IPS-NIHi7 (cell line): ENCODE results near the gene SPANXB1.
"Not testable (repeated sequence)": the region's sequence is repeated elsewhere in the genome, so short reads cannot be mapped to it uniquely, and the experiment has no call there.

ENCODE experiments used
- DNase-seq: peaks from one replicate; pipeline ENCODE4 v3.0.0; 2012; ENCODE audit warnings: mixed read lengths; ENCODE audit errors: extremely low spot score

Gene SPANXB1

GRCh38 chrX:141002568-141002967 lies at the start of gene SPANXB1:
SPANXB1 (plus strand) TSS chrX:141002594; CDS start chrX:141002694, 100 bp downstream.
- DNase-seq: peak; percentile 21

GRCh38 chrX:140967036-140967435 lies 35.4 kb upstream of the SPANXB1 start:
- no peak for DNase-seq

DNA sequence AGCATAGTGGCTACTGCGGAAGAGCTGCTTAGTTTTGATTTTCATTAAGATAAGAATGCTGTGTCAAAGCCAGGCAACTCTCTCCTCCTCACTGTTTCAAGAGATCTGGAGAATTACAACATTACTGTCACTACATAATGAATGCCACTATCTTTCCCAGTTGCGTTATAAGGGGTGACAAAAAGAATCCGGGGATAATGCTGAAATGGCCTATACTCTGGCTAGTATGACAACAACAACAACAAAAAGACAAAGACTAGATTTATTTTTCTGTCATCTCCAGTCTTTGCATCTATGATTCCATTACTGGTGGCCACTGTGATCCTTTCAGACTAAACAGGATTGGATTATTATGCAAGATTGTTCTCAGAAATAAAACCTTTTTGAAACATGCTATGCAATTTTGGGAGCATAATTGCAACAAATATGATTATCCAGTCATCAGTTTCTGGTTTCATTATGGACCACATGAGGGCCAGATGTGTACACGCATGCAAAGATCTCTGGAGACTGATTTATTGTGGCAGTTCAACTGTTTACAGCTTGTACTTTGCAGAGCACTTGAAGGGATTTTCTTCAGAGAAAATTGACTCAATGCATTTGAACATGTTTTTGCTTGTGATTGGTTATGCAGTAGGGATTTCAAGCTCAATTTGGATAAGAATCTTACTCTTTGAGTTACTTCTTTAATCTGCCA lies 31.1 kb upstream of the SPANXB1 start:
- DNase-seq: no peak

DNA sequence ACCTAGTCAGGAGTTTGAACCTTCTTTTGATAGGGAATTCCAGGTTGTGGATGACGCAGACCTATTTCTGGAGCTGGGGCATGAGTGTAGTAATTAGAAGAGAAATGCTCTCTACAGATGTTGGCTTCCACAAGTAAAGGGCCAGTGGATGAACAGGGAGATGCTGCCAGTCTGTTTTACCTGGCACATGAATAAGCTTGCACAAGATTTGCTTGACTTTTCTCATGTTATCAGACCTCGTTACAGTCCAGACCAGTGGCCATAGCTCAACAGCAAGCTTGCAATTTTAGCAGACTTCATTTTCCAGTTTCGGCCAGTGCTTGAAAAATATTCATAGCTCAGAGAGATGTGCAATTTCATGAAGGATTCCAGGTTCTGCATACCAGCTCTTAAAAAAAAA lies 26.9 kb upstream of the SPANXB1 start:
- DNase-seq: no peak

- DNase-seq: no peak
Observed at GRCh38 chrX:140980271-140980670, 22.1 kb upstream of the SPANXB1 start.

GRCh38 chrX:140983730-140984129 lies 18.7 kb upstream of the SPANXB1 start:
- DNase-seq: no peak

DNA sequence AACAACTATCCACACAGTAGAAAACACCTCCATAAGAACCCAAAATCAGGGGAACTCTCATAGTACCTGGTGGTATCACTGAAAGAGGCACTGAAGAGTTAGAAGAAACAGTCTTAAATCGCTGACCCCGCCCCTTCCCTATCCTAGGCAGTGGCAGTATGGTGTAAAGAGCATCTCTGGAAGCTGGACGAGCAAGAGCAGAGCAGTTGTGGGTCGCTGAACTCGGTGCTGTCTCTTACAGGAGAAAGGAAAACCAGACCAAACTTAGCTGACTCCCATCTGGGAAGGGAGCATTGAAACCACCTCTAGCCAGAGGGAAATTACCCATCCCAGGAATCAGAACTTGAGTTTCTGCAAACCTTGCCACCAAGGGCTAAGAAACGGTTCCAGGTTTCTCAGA lies 2.8 kb downstream of the SPANXB1 start:
- DNase-seq: not testable (repeated sequence)

DNA sequence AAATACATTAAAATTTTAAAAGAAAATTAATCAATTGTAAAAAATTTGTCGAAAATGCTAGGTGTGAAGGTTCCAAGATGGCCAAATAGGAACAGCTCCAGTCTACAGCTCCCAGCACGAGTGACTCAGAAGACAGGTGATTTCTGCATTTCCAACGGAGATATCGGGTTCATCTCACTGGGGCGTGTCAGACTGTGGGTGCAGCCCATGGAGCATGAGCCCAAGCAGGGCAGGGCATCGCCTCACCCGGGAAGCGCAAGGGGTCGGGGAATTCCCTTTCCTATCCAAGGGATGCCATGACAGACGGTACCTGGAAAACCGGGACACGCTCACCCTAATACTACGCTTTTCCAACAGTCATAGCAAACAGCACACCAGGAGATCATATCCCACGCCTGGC lies 41.9 kb downstream of the SPANXB1 start:
- DNase-seq: not testable (repeated sequence)

- not testable (repeated sequence) for DNase-seq
Observed at GRCh38 chrX:141049878-141050277, 47.5 kb downstream of the SPANXB1 start.

DNA sequence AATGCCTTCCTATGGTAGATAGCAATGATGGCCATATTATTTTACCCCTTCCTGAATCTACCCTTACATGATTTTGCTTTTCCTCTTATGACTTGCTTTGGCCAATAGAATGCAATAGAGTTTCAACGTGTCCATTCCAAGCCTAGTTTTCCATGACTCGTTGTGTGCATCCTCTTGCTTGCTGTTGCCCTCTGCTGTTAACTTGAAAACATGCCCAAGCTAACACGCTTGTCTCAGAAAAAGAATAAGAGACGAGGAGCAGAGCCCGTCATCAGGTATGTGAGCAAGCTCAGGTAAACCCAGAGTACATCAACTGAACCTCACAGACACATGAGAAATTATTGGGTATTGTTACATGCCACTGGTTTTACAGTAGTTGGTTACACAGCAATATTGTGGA lies 49.7 kb downstream of the SPANXB1 start:
- DNase-seq: not testable (repeated sequence)
